SK-N-SH (cell line): Measurements from ENCODE around the gene SH2D3A. TPM values are rescaled to one million over a fixed set of nuclear protein-coding genes. Genes with fewer than 3 reads are reported as not detected.

Experiments
- CTCF ChIA-PET: fragments of 300-600, 350-600 bp; formaldehyde crosslinking; extraction: SDS; loops from one replicate; lab custom pipeline; 2021; lab: Yijun Ruan, JAX
- POLR2A ChIA-PET: fragments of 350-600 bp; sonication (Branson Sonifier 250); formaldehyde crosslinking; extraction: SDS; loops from one replicate; lab custom pipeline; 2020; ENCODE audit warnings: antibody characterized with exemption, inconsistent platforms; lab: Yijun Ruan, JAX
- DNase-seq: peaks from one replicate; pipeline ENCODE4 v3.0.0; 2012
- H2AFZ ChIP-seq: fragments of 200-600 bp; sonication (generic); 2 replicates; pipeline ENCODE4 v1.8.1; 2016; ENCODE audit warnings: antibody characterized with exemption, mild to moderate bottlenecking, low read depth
- H3F3A ChIP-seq: fragments of 200-600 bp; sonication (generic); replicated peaks from 2 replicates; pipeline ENCODE3; 2016; ENCODE audit warnings: antibody characterized with exemption, mild to moderate bottlenecking; ENCODE audit not compliant: insufficient read depth
- H3K27ac ChIP-seq, 2 experiments: fragments of 200-500 bp in 1 of 2; fragments of 200-600 bp in 1 of 2; sonication (Bioruptor generic) in 1 of 2; sonication (generic), shearing (Covaris generic) in 1 of 2; 2 replicates each; pipeline versions ENCODE4 v1.5.1 to v1.6.1; 2014 to 2016; ENCODE audit warnings: low read depth in 2 of 2, inconsistent platforms in 1 of 2, low read length in 1 of 2, mild to moderate bottlenecking in 1 of 2, mixed read lengths in 1 of 2
- H3K27me3 ChIP-seq: fragments of 200-600 bp; sonication (generic), shearing (Covaris generic); 2 replicates; pipeline ENCODE4 v1.6.1; 2016; ENCODE audit warnings: mixed run types; ENCODE audit not compliant: insufficient read depth
- H3K36me3 ChIP-seq, 2 experiments: fragments of 200-500 bp in 1 of 2; fragments of 200-600 bp in 1 of 2; sonication (Bioruptor generic) in 1 of 2; sonication (generic) in 1 of 2; replicated peaks in 1 of 2; 2 replicates each; pipeline versions ENCODE3 to v1.5.1; 2014 to 2016; ENCODE audit warnings: low read length in 1 of 2, mild to moderate bottlenecking in 1 of 2; ENCODE audit not compliant: insufficient read depth in 2 of 2, control insufficient read depth in 1 of 2
- H3K4me1 ChIP-seq, 2 experiments: fragments of 200-500 bp in 1 of 2; fragments of 200-600 bp in 1 of 2; sonication (Bioruptor generic) in 1 of 2; sonication (generic), shearing (Covaris generic) in 1 of 2; 2 replicates each; pipeline versions ENCODE4 v1.5.1 to v1.6.1; 2014 to 2016; ENCODE audit warnings: low read depth in 1 of 2, low read length in 1 of 2, mixed run types in 1 of 2; ENCODE audit not compliant: insufficient read depth in 2 of 2, control insufficient read depth in 1 of 2
- H3K4me2 ChIP-seq: fragments of 200-600 bp; sonication (generic), shearing (Covaris generic); 2 replicates; pipeline ENCODE4 v1.6.1; 2017; ENCODE audit warnings: mixed run types
- H3K4me3 ChIP-seq, 2 experiments: fragments of 200-500 bp in 1 of 2; fragments of 200-600 bp in 1 of 2; sonication (Bioruptor generic) in 1 of 2; sonication (generic), shearing (Covaris generic) in 1 of 2; 2 replicates each; pipeline versions ENCODE4 v1.5.1 to v1.8.1; 2014 to 2016; ENCODE audit warnings: low read depth in 2 of 2, inconsistent platforms in 1 of 2, low read length in 1 of 2, mild to moderate bottlenecking in 1 of 2, mixed read lengths in 1 of 2, moderate library complexity in 1 of 2
- H3K79me2 ChIP-seq: fragments of 200-600 bp; sonication (generic); 2 replicates; pipeline ENCODE4 v1.8.1; 2017; ENCODE audit warnings: mild to moderate bottlenecking; ENCODE audit not compliant: insufficient read depth
- H3K9ac ChIP-seq: fragments of 200-600 bp; sonication (generic); 2 replicates; pipeline ENCODE4 v1.6.1; 2017; ENCODE audit warnings: mixed run types
- H3K9me2 ChIP-seq: fragments of 200-600 bp; sonication (generic); 2 replicates; pipeline ENCODE4 v1.6.1; 2017; ENCODE audit warnings: mixed run types
- H3K9me3 ChIP-seq: fragments of 200-600 bp; sonication (generic); 2 replicates; pipeline ENCODE4 v1.6.1; 2017; ENCODE audit warnings: mixed run types, mild to moderate bottlenecking, moderate library complexity
- H4K20me1 ChIP-seq: fragments of 200-600 bp; sonication (generic); 2 replicates; pipeline ENCODE4 v1.6.1; 2017; ENCODE audit warnings: mild to moderate bottlenecking, mixed run types; ENCODE audit not compliant: insufficient read depth
- CHD2 ChIP-seq: fragments of 150-350 bp; IDR thresholded peaks from 2 replicates; pipeline ENCODE4 v1.6.1; 2018; ENCODE audit warnings: low read length; ENCODE audit not compliant: partially characterized antibody
- ELF1 ChIP-seq: IDR thresholded peaks from 2 replicates; pipeline ENCODE4 v1.4.0; 2012
- FOSL2 ChIP-seq: IDR thresholded peaks from 2 replicates; pipeline ENCODE4 v1.4.0; 2012; ENCODE audit warnings: low read depth, mild to moderate bottlenecking, moderate library complexity, borderline replicate concordance
- GATA2 ChIP-seq: sonication (generic); formaldehyde crosslinking; IDR thresholded peaks from 2 replicates; pipeline ENCODE4 v1.5.0; 2020; ENCODE audit warnings: mild to moderate bottlenecking, missing genetic modification reagents
- JUND ChIP-seq: IDR thresholded peaks from 2 replicates; pipeline ENCODE4 v1.4.0; 2012
- MXI1 ChIP-seq: IDR thresholded peaks from 2 replicates; pipeline ENCODE4 v1.6.1; 2012; ENCODE audit warnings: mild to moderate bottlenecking, low read depth, low read length, improper control_type of control experiment
- NFIC ChIP-seq: IDR thresholded peaks from 2 replicates; pipeline ENCODE4 v1.4.0; 2012; ENCODE audit warnings: borderline replicate concordance
- POLR2AphosphoS5 ChIP-seq: IDR thresholded peaks from 2 replicates; pipeline ENCODE4 v1.6.1; 2012; ENCODE audit warnings: low read depth, low read length
- RCOR1 ChIP-seq: fragments of 150-350 bp; IDR thresholded peaks from 2 replicates; pipeline ENCODE4 v1.6.1; 2017; ENCODE audit warnings: antibody characterized with exemption, low read length
- TEAD4 ChIP-seq: IDR thresholded peaks from 2 replicates; pipeline ENCODE4 v1.4.0; 2012; ENCODE audit warnings: mild to moderate bottlenecking, borderline replicate concordance; ENCODE audit not compliant: insufficient read depth
- WGBS: methylation state at CpG from one replicate; pipeline ENCODE4 v1.1.6; 2017; ENCODE audit warnings: low lambda C conversion rate; 5-methylcytosine and 5-hydroxymethylcytosine counted together
- polyA plus RNA-seq, 3 experiments: library from polyadenylated mRNA; depleted of rRNA; stranded (reverse); fragments of >200 nt; gene quantifications; 2 replicates each; pipeline ENCODE4 v1.2.3, GENCODE V29; 2012
- TF ChIP-seq, protein P1 (sequence below): fragments of 200-600 bp; sonication (generic); IDR thresholded peaks from 2 replicates; pipeline ENCODE4 v1.6.1; 2017; ENCODE audit warnings: antibody characterized with exemption, mild to moderate bottlenecking, moderate library complexity
- TF ChIP-seq, protein P2 (sequence below): fragments of 150-350 bp; IDR thresholded peaks from 2 replicates; pipeline ENCODE4 v1.6.1; 2017; ENCODE audit warnings: antibody characterized with exemption, low read length, low read depth, borderline replicate concordance

The SH2D3A gene
- polyA plus RNA-seq, 1 of the 3 experiments (the other 2 are of a cell fraction) = 0.35 TPM

DNA sequence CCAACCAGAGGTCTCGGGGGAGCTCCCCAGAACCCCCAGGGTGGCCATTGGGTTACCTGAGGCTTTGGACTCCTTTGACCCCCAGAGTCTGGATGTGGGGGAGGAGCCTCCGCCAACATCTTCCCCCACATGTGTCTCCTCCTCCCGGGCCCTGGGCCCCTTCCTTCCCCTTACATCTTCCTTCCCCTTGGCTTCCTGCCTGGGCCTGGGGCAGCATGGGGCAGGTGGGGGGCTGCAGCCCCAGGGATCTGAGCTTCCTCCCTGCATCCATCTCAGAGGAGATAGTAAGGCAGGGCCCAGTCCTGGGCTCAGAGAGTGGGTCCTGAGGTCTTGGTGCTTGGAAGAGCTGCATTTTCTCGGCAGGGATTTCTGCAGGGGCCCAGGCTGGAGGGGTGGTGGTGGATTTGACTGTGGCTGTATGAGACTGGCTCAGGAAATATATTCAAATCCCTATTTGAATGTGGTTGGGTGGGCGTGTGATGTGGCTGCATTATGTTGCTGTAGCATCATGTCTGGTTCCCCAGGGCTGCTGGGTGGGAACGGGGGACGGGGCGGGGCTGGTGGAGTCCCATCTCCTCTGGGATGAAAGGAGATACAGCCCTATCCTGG, 6.2 kb upstream of the SH2D3A start:
- Histone ChIP-seq H3K9me3 (no peaks in the 10 kb centered on the region), H3K4me2 (no peak overlapping the region)
- CTCF ChIA-PET = interaction anchor here (0.9 to 1.6 kb wide), 2 partner anchors 12 to 90 kb away, joined by 3 to 4 read pairs; no protein-coding TSS in a partner anchor

DNA sequence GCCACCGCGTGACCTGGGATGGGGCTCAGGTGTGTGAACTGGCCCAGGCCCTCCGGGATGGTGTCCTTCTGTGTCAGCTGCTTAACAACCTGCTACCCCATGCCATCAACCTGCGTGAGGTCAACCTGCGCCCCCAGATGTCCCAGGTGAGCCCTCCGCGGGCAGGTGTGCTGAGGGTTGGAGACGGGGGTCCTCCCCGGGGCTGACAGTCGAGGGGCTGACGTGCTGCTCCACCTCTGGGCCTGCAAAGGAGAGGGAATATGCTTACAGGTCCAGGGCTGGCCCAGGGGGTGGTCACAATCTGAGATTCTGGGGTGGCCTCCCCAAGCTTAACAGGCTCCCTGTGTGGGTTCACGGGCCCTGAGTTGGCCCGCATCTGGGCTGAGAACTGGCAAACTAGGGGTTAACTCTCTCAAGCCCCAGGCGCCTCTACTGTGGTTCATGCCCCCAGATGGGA, 5.7 kb upstream of the SH2D3A start:
- 0 out of 2 replicates have a peak, but pooled peaks cover 6% of the 10 kb centered on the region for H3K27me3 ChIP-seq
- H3K4me3 ChIP-seq = no peak overlapping the region
- H3K79me2 ChIP-seq = no peaks in the 10 kb centered on the region
- H4K20me1 ChIP-seq = no peaks in the 10 kb centered on the region
- H3K9me2 ChIP-seq = no peaks in the 10 kb centered on the region
- TF ChIP-seq JUND (no peak), GATA2 (no peak), TEAD4 (no peak), NFIC (no peak)
- TF ChIP-seq, all 33 proteins: peak for 0
- Histone ChIP-seq H3F3A (peaks cover 6% of the 10 kb centered on the region), H3K36me3 (no peaks in the 10 kb centered on the region), H2AFZ (no peak overlapping the region), H3K4me1 (no peaks in the 10 kb centered on the region), H3K9me3 (no peaks in the 10 kb centered on the region), H3K4me2 (no peak overlapping the region), H3K9ac (no peak overlapping the region), H3K27ac (no peak overlapping the region)
- DNase-seq = no peak
- ChIA-PET POLR2A (no interaction called here), CTCF (interaction anchor here (0.9 kb wide), 1 partner anchor 12 kb away, joined by 3 read pairs; no protein-coding TSS in a partner anchor)
- no CpG with 5 or more reads among the region's 14 CpGs for WGBS

More for the DNA sequence above, 6.2 kb upstream of the SH2D3A start:
- Histone ChIP-seq H3F3A (peaks cover 1% of the 10 kb centered on the region), H3K4me1 (no peaks in the 10 kb centered on the region), H4K20me1 (no peaks in the 10 kb centered on the region), H3K79me2 (no peaks in the 10 kb centered on the region), H3K36me3 (no peaks in the 10 kb centered on the region), H3K27ac (no peak overlapping the region), H2AFZ (no peak overlapping the region), H3K9me2 (no peaks in the 10 kb centered on the region), H3K4me3 (no peak overlapping the region), H3K9ac (no peak overlapping the region), H3K27me3 (0 out of 2 replicates have a peak, but pooled peaks cover 6% of the 10 kb centered on the region)
- no peak for DNase-seq
- WGBS = 28% methylated on average over 6 of the region's 8 CpGs
- TF ChIP-seq ELF1 = no peak
- TF ChIP-seq POLR2AphosphoS5 = no peak
- TF ChIP-seq FOSL2 = no peak
- no peak for TF ChIP-seq CHD2
- TF ChIP-seq MXI1 = no peak
- TF ChIP-seq, protein P1, sequence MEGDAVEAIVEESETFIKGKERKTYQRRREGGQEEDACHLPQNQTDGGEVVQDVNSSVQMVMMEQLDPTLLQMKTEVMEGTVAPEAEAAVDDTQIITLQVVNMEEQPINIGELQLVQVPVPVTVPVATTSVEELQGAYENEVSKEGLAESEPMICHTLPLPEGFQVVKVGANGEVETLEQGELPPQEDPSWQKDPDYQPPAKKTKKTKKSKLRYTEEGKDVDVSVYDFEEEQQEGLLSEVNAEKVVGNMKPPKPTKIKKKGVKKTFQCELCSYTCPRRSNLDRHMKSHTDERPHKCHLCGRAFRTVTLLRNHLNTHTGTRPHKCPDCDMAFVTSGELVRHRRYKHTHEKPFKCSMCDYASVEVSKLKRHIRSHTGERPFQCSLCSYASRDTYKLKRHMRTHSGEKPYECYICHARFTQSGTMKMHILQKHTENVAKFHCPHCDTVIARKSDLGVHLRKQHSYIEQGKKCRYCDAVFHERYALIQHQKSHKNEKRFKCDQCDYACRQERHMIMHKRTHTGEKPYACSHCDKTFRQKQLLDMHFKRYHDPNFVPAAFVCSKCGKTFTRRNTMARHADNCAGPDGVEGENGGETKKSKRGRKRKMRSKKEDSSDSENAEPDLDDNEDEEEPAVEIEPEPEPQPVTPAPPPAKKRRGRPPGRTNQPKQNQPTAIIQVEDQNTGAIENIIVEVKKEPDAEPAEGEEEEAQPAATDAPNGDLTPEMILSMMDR = no peak
- TF ChIP-seq, protein P2, sequence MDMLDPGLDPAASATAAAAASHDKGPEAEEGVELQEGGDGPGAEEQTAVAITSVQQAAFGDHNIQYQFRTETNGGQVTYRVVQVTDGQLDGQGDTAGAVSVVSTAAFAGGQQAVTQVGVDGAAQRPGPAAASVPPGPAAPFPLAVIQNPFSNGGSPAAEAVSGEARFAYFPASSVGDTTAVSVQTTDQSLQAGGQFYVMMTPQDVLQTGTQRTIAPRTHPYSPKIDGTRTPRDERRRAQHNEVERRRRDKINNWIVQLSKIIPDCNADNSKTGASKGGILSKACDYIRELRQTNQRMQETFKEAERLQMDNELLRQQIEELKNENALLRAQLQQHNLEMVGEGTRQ = no peak
- no peak for TF ChIP-seq RCOR1
- no peak for TF ChIP-seq JUND
- POLR2A ChIA-PET = no interaction called here
